Inflammatory macrophage treated with lipopolysaccharide for 1 hour (primary cell): Measurements from ENCODE around the gene COQ6.
"Not testable (repeated sequence)": the region's sequence is repeated elsewhere in the genome, so short reads cannot be mapped to it uniquely, and the experiment has no call there.

Experiments used
- DNase-seq, 2 donors: peaks; one replicate each; pipeline ENCODE4 v3.0.0-alpha.2; 2020 to 2022

Gene COQ6

GRCh38 chr14:73988656-73989055 is 38.6 kb downstream of the COQ6 start:
- DNase-seq, result not testable (repeated sequence)

- DNase-seq, result no peak
These were observed 41.0 kb downstream of the COQ6 start for GRCh38 chr14:73991092-73991491.

- DNase-seq, result not testable (repeated sequence)
These were observed 44.8 kb downstream of the COQ6 start for GRCh38 chr14:73994926-73995325.

- no peak for DNase-seq
These were observed 45.9 kb downstream of the COQ6 start for GRCh38 chr14:73995977-73996378.

- DNase-seq, result no peak
These were observed 46.6 kb downstream of the COQ6 start for GRCh38 chr14:73996731-73997107.

GRCh38 chr14:73997108-73997943 is 47.2 kb downstream of the COQ6 start:
- DNase-seq, result no peak

GRCh38 chr14:73997944-73998447 is 47.9 kb downstream of the COQ6 start:
- no peak for DNase-seq

- no peak for DNase-seq
These were observed 48.6 kb downstream of the COQ6 start for GRCh38 chr14:73998726-73999125.

GRCh38 chr14:74005664-74006063 is 55.6 kb downstream of the COQ6 start:
- not testable (repeated sequence) for DNase-seq

GRCh38 chr14:74008843-74009499 is 58.9 kb downstream of the COQ6 start:
- DNase-seq, result no peak
